ES-I3 (cell line): ENCODE data around the gene C16orf46.

ENCODE experiments used
- H3K36me3 ChIP-seq: 2 replicates; pipeline ENCODE4 v1.6.1; 2013; ENCODE audit warnings: mild to moderate bottlenecking, low read length, control low read depth, moderate library complexity; ENCODE audit not compliant: insufficient read depth
- H3K4me1 ChIP-seq: 2 replicates; pipeline ENCODE4 v1.6.1; 2013; ENCODE audit warnings: mild to moderate bottlenecking, control low read depth, low read length; ENCODE audit not compliant: insufficient read depth
- H3K9ac ChIP-seq: 2 replicates; pipeline ENCODE4 v1.6.1; 2013; ENCODE audit warnings: low read depth, mild to moderate bottlenecking, low read length, moderate library complexity
- H3K9me3 ChIP-seq: 2 replicates; pipeline ENCODE4 v1.6.1; 2013; ENCODE audit warnings: mild to moderate bottlenecking, low read length, moderate library complexity; ENCODE audit not compliant: control insufficient read depth, insufficient read depth

Gene C16orf46

DNA sequence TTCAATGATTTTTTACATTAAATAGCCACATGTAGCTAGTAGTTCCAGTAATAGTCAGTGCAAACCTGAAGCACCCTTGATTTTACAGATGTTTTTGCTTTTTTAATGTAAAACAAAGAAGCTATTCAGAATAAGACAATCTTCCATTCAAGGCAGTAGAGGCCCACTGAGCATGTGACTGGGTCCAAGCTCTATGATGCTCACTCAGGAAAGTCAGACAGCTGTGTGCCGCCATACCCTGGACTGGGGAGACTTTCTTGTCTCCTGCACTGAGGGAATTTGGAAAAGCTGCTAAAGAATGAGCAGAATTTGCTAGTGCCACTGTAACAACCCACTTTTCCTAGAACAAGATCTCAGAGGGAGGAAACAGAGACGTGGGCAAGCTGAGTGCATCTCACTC lies 58.5 kb downstream of the C16orf46 start:
- Histone ChIP-seq H3K9me3 (no peaks in the 10 kb centered on the region), H3K36me3 (peaks cover 22% of the 10 kb centered on the region), H3K4me1 (no peaks in the 10 kb centered on the region), H3K9ac (no peak overlapping the region)

DNA sequence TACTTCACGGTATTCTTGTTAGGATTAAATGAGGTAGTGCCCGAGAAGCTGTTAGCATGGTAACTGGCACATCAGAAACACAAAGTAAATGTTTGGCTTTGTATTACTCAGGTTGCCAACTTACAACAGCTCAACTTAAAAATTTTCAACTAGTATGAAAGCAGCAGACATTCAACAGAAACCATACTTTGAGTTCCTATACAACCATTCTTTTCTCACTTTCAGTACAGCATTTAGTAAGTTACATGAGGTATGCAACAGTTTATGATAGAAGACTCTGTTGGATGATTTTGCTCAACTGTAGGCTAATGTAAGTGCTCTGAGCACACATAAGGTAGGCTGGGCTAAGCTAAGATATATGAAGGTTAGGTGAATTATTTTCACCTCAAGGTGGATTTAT lies 62.4 kb downstream of the C16orf46 start:
- H3K9ac ChIP-seq: no peak overlapping the region
- H3K36me3 ChIP-seq: peaks cover 15% of the 10 kb centered on the region
- no peaks in the 10 kb centered on the region for H3K9me3 ChIP-seq
- no peaks in the 10 kb centered on the region for H3K4me1 ChIP-seq

DNA sequence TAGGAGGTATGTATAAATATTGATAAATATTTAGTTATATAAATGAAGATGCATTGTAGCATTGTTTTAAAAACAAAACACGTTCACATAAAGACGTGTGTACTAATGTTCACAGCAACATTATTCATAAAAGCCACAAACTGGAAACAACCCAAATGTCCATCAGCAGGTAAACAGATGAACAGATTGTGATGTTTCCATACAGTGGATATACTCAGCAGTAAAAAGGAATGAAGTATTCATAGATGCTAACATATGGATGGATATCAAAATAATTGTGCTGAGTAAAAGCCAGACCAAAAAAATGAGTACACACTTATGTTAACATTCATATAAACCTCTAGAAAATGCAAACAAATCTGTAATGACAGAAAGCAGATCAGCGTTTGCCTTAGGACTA lies 64.1 kb downstream of the C16orf46 start:
- H3K9ac ChIP-seq: no peak overlapping the region
- H3K9me3 ChIP-seq: no peaks in the 10 kb centered on the region
- H3K4me1 ChIP-seq: no peaks in the 10 kb centered on the region
- H3K36me3 ChIP-seq: peaks cover 7% of the 10 kb centered on the region; the same call in 1 of the 2 replicates
